DND-41 (cell line): Measurements from ENCODE around the gene DYNC1I1.

Experiments
- ATAC-seq: fragments of 200-7000 bp; cut with Tn5 transposase; 3 replicates; pipeline ENCODE4 v1.9.1; 2021; ENCODE audit warnings: low read depth; ENCODE audit not compliant: insufficient read depth
- DNase-seq: peaks from one replicate; pipeline ENCODE4 v3.0.0-alpha.2; 2020
- H2AFZ ChIP-seq: 2 replicates; pipeline ENCODE4 v1.6.0; 2012; ENCODE audit warnings: low read depth, low read length
- H3K27ac ChIP-seq: 2 replicates; pipeline ENCODE4 v1.5.1; 2012; ENCODE audit warnings: low read length, inconsistent platforms
- H3K27me3 ChIP-seq: fragments of 200-600 bp; sonication (generic); 2 replicates; pipeline ENCODE4 v1.6.0; 2012; ENCODE audit warnings: low read length, mild to moderate bottlenecking, inconsistent platforms; ENCODE audit not compliant: insufficient read depth, poor library complexity
- H3K36me3 ChIP-seq: 2 replicates; pipeline ENCODE4 v1.5.1; 2012; ENCODE audit warnings: low read length, inconsistent platforms; ENCODE audit not compliant: insufficient read depth
- H3K4me1 ChIP-seq: 2 replicates; pipeline ENCODE4 v1.5.1; 2012; ENCODE audit warnings: mild to moderate bottlenecking, low read length; ENCODE audit not compliant: insufficient read depth
- H3K4me2 ChIP-seq: 2 replicates; pipeline ENCODE4 v1.6.0; 2012; ENCODE audit warnings: mild to moderate bottlenecking, moderate library complexity, low read length, inconsistent platforms; ENCODE audit not compliant: insufficient read depth
- H3K4me3 ChIP-seq, 2 experiments: fragments of 200-600 bp in 1 of 2; shearing (Covaris generic) in 1 of 2; 2 replicates each; pipeline ENCODE4 v1.5.1; 2012 to 2016; ENCODE audit warnings: inconsistent platforms in 2 of 2, low read length in 2 of 2, mild to moderate bottlenecking in 2 of 2, low read depth in 1 of 2, moderate library complexity in 1 of 2
- H3K79me2 ChIP-seq: 2 replicates; pipeline ENCODE4 v1.6.0; 2012; ENCODE audit warnings: low read length, inconsistent platforms; ENCODE audit not compliant: insufficient read depth
- H3K9ac ChIP-seq: 2 replicates; pipeline ENCODE4 v1.6.0; 2012; ENCODE audit warnings: low read depth, mild to moderate bottlenecking, inconsistent platforms, low read length, moderate library complexity
- H3K9me3 ChIP-seq: 2 replicates; pipeline ENCODE4 v1.5.1; 2012; ENCODE audit warnings: low read length, moderate library complexity, mild to moderate bottlenecking, inconsistent platforms; ENCODE audit not compliant: insufficient read depth, severe bottlenecking
- H4K20me1 ChIP-seq: 2 replicates; pipeline ENCODE4 v1.6.0; 2012; ENCODE audit warnings: low read length; ENCODE audit not compliant: insufficient read depth
- CTCF ChIP-seq: IDR thresholded peaks from 2 replicates; pipeline ENCODE4 v1.5.1; 2012; ENCODE audit warnings: borderline replicate concordance, low read length, moderate library complexity, mild to moderate bottlenecking; ENCODE audit not compliant: poor library complexity, severe bottlenecking; ENCODE audit errors: extremely low read depth
- EZH2 ChIP-seq: IDR thresholded peaks from 3 replicates; pipeline ENCODE4 v1.6.1; 2012; ENCODE audit warnings: borderline replicate concordance, low read depth, mild to moderate bottlenecking, moderate library complexity, low read length, inconsistent platforms; ENCODE audit not compliant: severe bottlenecking

DYNC1I1 gene

DNA sequence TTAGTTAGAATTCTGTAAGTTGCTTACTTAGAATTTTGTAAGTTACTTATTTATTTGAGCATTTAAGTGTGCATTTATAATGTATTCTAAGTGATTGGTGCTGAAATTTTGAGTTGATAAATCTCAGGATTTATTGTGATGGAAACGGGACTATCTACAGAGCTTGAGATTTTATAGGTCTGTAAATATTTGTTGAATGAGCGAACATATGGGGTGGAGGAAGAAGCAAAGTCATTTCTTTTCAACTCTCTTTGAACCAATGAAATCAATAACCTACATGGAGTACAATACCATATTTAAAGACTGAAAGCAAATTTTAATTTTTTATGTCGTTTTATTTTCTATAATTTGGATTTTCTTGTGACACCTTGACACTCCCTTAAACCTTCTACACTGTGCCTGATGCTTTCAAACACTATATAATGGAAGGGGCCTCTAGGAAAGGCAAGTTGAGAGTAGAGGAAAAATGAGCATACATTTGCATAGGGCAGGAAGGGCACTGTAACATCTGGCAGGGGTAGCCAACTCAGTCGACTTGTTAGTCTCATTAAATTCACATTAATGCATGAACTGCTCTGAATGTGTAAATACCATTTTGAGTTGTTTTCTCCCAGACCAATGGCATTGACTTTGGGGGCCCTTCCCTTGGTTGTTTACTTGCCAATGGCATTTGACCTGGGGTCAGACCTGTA lies 204.2 kb downstream of the DYNC1I1 start:
- no peak overlapping the region for H3K27ac ChIP-seq
- no peak overlapping the region for H3K4me3 ChIP-seq

GRCh38 chr7:95977994-95978393 lies 205.6 kb downstream of the DYNC1I1 start:
- no peak for DNase-seq
- Histone ChIP-seq H3K36me3 (no peaks in the 10 kb centered on the region), H3K9ac (no peak overlapping the region), H3K27me3 (no peaks in the 10 kb centered on the region), H3K4me3 (no peak overlapping the region), H3K9me3 (no peaks in the 10 kb centered on the region), H3K4me1 (no peaks in the 10 kb centered on the region), H3K4me2 (no peak overlapping the region), H3K27ac (no peak overlapping the region), H2AFZ (no peak overlapping the region), H3K79me2 (no peaks in the 10 kb centered on the region), H4K20me1 (no peaks in the 10 kb centered on the region)
- no peak for ATAC-seq
- no peak for TF ChIP-seq CTCF
- TF ChIP-seq EZH2: no peak

More for the DNA sequence above, 204.2 kb downstream of the DYNC1I1 start:
- TF ChIP-seq CTCF: no peak
- TF ChIP-seq EZH2: no peak
- no peak overlapping the region for H2AFZ ChIP-seq
- H3K9ac ChIP-seq: no peak overlapping the region
- no peak for ATAC-seq
- H3K4me2 ChIP-seq: no peak overlapping the region
- H3K9me3 ChIP-seq: no peaks in the 10 kb centered on the region
- no peak for DNase-seq
- no peaks in the 10 kb centered on the region for H3K27me3 ChIP-seq
- H3K36me3 ChIP-seq: no peaks in the 10 kb centered on the region
- no peaks in the 10 kb centered on the region for H3K79me2 ChIP-seq
- no peaks in the 10 kb centered on the region for H4K20me1 ChIP-seq
- no peaks in the 10 kb centered on the region for H3K4me1 ChIP-seq

DNA sequence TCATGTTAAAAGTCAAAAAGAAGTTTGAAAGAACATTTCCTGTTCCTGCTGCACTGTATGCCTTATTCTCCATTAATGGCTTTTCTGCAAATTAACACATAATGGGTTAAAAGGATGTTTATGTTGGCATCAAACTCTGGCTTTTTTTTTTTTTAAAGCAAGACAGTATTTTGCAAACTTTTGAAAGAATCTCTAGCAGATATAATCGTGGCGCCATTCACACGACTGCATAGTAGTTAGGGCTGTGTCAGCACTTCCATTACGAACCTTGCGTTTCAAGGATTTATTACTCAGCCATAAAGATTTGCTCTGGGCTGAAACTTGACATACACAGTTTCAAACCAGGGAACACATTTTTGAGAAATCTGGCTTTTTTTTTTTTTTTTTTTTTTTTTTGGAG lies 207.8 kb downstream of the DYNC1I1 start:
- Histone ChIP-seq H4K20me1 (no peaks in the 10 kb centered on the region), H3K9ac (no peak overlapping the region), H3K79me2 (no peaks in the 10 kb centered on the region), H3K4me1 (no peaks in the 10 kb centered on the region), H3K27me3 (no peaks in the 10 kb centered on the region), H3K36me3 (no peaks in the 10 kb centered on the region), H3K27ac (no peak overlapping the region), H3K4me2 (no peak overlapping the region), H3K4me3 (no peak overlapping the region), H2AFZ (no peak overlapping the region), H3K9me3 (no peaks in the 10 kb centered on the region)
- TF ChIP-seq EZH2 (no peak), CTCF (no peak)
- DNase-seq (no peak), ATAC-seq (no peak)

- ATAC-seq (no peak), DNase-seq (no peak)
- Histone ChIP-seq H2AFZ (no peak overlapping the region), H3K9ac (no peak overlapping the region), H3K4me2 (no peak overlapping the region), H3K27ac (no peak overlapping the region), H3K9me3 (no peaks in the 10 kb centered on the region), H3K36me3 (no peaks in the 10 kb centered on the region), H3K79me2 (no peaks in the 10 kb centered on the region), H3K4me3 (no peak overlapping the region), H3K27me3 (no peaks in the 10 kb centered on the region), H4K20me1 (no peaks in the 10 kb centered on the region), H3K4me1 (no peaks in the 10 kb centered on the region)
- TF ChIP-seq CTCF: no peak
Observed at GRCh38 chr7:95980706-95981105, 208.4 kb downstream of the DYNC1I1 start.
